GM12878 (cell line): ENCODE results near the gene LGALS3BP. TPM values are rescaled to one million over a fixed set of nuclear protein-coding genes. Genes with fewer than 3 reads are reported as not detected.

Experiments
- ATAC-seq: fragments of 200-7000 bp; cut with Tn5 transposase; 3 replicates; pipeline ENCODE4 v1.9.1; 2020; ENCODE audit warnings: mild to moderate bottlenecking, moderate library complexity
- BruUV-seq: library from RNA; stranded (reverse); fragments of 400-500 nt; replicated peaks from 2 replicates; lab custom pipeline; 2021; lab: Mats Ljungman, UMichigan
- CTCF ChIA-PET: fragments of 300-600 bp; sonication (Branson Sonifier 250); formaldehyde crosslinking; extraction: SDS; loops from one replicate; lab custom pipeline; 2021; ENCODE audit warnings: inconsistent platforms; lab: Yijun Ruan, JAX
- POLR2A ChIA-PET: fragments of 350-600 bp; formaldehyde crosslinking; extraction: SDS; loops from one replicate; lab custom pipeline; 2021; ENCODE audit warnings: inconsistent platforms; lab: Charles Lee
- RAD21 ChIA-PET: fragments of 300-600 bp; sonication (Branson Sonifier 250); formaldehyde crosslinking; loops from one replicate; lab custom pipeline; 2023; ENCODE audit warnings: antibody characterized with exemption; ENCODE audit not compliant: unreplicated experiment; lab: Charles Lee
- SMC1A ChIA-PET: fragments of 300-600 bp; sonication (Branson Sonifier 250); formaldehyde crosslinking; loops from one replicate; lab custom pipeline; 2023; ENCODE audit not compliant: unreplicated experiment, uncharacterized antibody; lab: Charles Lee
- DNase-seq: peaks from one replicate; pipeline ENCODE4 v3.0.0-alpha.2; 2011; ENCODE audit warnings: low read depth, low spot score
- FAIRE-seq: peaks from 3 replicates; lab custom pipeline; 2011; peaks lifted over from hg19 to GRCh38; lab: Jason Lieb, UNC
- H2AFZ ChIP-seq: 2 replicates; pipeline ENCODE4 v1.6.0; 2011; ENCODE audit warnings: low read depth, low read length, control low read depth; ENCODE audit not compliant: control insufficient read depth
- H3K27ac ChIP-seq: 2 replicates; pipeline ENCODE4 v1.5.1; 2011; ENCODE audit warnings: control low read depth; ENCODE audit not compliant: control insufficient read depth, insufficient read depth
- H3K27me3 ChIP-seq, 2 experiments: replicated peaks in 1 of 2; 2 replicates each; pipeline versions ENCODE4 v1.6.0 to v1.6.1; 2011; ENCODE audit warnings: low read length in 1 of 2; ENCODE audit not compliant: control insufficient read depth in 2 of 2, insufficient read depth in 2 of 2
- H3K36me3 ChIP-seq, 2 experiments: 2 replicates each; pipeline ENCODE4 v1.5.1; 2011; ENCODE audit warnings: low read length in 1 of 2; ENCODE audit not compliant: control insufficient read depth in 2 of 2, insufficient read depth in 2 of 2
- H3K4me1 ChIP-seq: 2 replicates; pipeline ENCODE4 v1.6.1; 2011; ENCODE audit warnings: mild to moderate bottlenecking, low read length, moderate library complexity, mixed read lengths; ENCODE audit not compliant: control insufficient read depth, insufficient read depth
- H3K4me2 ChIP-seq: 2 replicates; pipeline ENCODE4 v1.6.0; 2011; ENCODE audit warnings: control low read depth; ENCODE audit not compliant: control insufficient read depth, insufficient read depth
- H3K4me3 ChIP-seq: fragments of 200-600 bp; sonication (generic); 2 replicates; pipeline ENCODE4 v1.5.1; 2016
- H3K79me2 ChIP-seq: 2 replicates; pipeline ENCODE4 v1.6.0; 2011; ENCODE audit warnings: low read length; ENCODE audit not compliant: control insufficient read depth, insufficient read depth
- H3K9ac ChIP-seq: 2 replicates; pipeline ENCODE4 v1.8.0; 2011; ENCODE audit warnings: low read length, control low read depth, mixed read lengths; ENCODE audit not compliant: control insufficient read depth, insufficient read depth
- H3K9me3 ChIP-seq: replicated peaks from 3 replicates; pipeline ENCODE4 v1.5.1; 2011; ENCODE audit warnings: mild to moderate bottlenecking, low read length; ENCODE audit not compliant: control insufficient read depth, insufficient read depth
- H4K20me1 ChIP-seq: 2 replicates; pipeline ENCODE4 v1.6.0; 2011; ENCODE audit not compliant: control insufficient read depth, insufficient read depth
- CREM ChIP-seq: IDR thresholded peaks from 2 replicates; pipeline ENCODE4 v1.6.1; 2014; ENCODE audit warnings: antibody characterized with exemption, low read depth
- EED ChIP-seq: sonication (generic); IDR thresholded peaks from 2 replicates; pipeline ENCODE4 v1.6.1; 2016; ENCODE audit warnings: antibody characterized with exemption, low read depth
- ESRRA ChIP-seq: IDR thresholded peaks from 2 replicates; pipeline ENCODE4 v1.6.1; 2012; ENCODE audit warnings: mild to moderate bottlenecking, low read length, improper control_type of control experiment
- IKZF2 ChIP-seq, 2 experiments: fragments of 450-650 bp; IDR thresholded peaks; 2 replicates each; pipeline ENCODE4 v1.6.1; 2017; ENCODE audit warnings: mild to moderate bottlenecking in 2 of 2, moderate library complexity in 2 of 2
- MEF2A ChIP-seq: IDR thresholded peaks from 2 replicates; pipeline ENCODE4 v1.6.1; 2011; ENCODE audit warnings: low read depth, mild to moderate bottlenecking, low read length, moderate library complexity; ENCODE audit not compliant: insufficient read depth
- MLLT1 ChIP-seq: fragments of 450-650 bp; IDR thresholded peaks from 2 replicates; pipeline ENCODE4 v1.6.1; 2016; ENCODE audit warnings: mild to moderate bottlenecking
- NFIC ChIP-seq: IDR thresholded peaks from 2 replicates; pipeline ENCODE4 v1.6.1; 2012; ENCODE audit warnings: low read depth, mild to moderate bottlenecking, inconsistent platforms, low read length, moderate library complexity
- NRF1 ChIP-seq: conservative IDR thresholded peaks from 2 replicates; pipeline ENCODE4 v1.6.1; 2011; ENCODE audit warnings: mild to moderate bottlenecking, low read depth, low read length, improper control_type of control experiment
- PBX3 ChIP-seq: IDR thresholded peaks from 2 replicates; pipeline ENCODE4 v1.6.1; 2011; ENCODE audit warnings: mild to moderate bottlenecking, low read depth, low read length, moderate library complexity; ENCODE audit not compliant: insufficient replicate concordance
- POLR2A ChIP-seq: IDR thresholded peaks from 2 replicates; pipeline ENCODE4 v1.6.1; 2011; ENCODE audit warnings: low read depth, mild to moderate bottlenecking, low read length
- ZBED1 ChIP-seq: IDR thresholded peaks from 2 replicates; pipeline ENCODE4 v1.6.1; 2016; ENCODE audit warnings: borderline replicate concordance
- ZSCAN29 ChIP-seq: fragments of 450-650 bp; IDR thresholded peaks from 2 replicates; pipeline ENCODE4 v1.6.1; 2017; ENCODE audit warnings: mild to moderate bottlenecking, moderate library complexity
- WGBS: methylation state at CpG from one replicate; pipeline ENCODE4 v1.1.6; 2016; ENCODE audit warnings: low lambda C conversion rate; ENCODE audit not compliant: insufficient replicate concordance, insufficient coverage; ENCODE audit errors: missing lambda C conversion rate; 5-methylcytosine and 5-hydroxymethylcytosine counted together
- in situ Hi-C: fragments of 300-500 bp; cut with MboI; formaldehyde crosslinking; loops from 9 replicates; pipeline ENCODE4 v1.14.3; 2018; ENCODE audit warnings: mixed read lengths
- intact Hi-C: fragments of 100-400 bp; cut with micrococcal nuclease; formaldehyde crosslinking; loops from one replicate; pipeline ENCODE4 v1.14.2; 2022; ENCODE audit not compliant: unreplicated experiment
- polyA plus RNA-seq, 11 experiments: library from polyadenylated mRNA; depleted of rRNA in 4 of 11; unstranded in 6 of 11; stranded (reverse) in 5 of 11; fragments of >200 nt; fragmentation: Nextera tagmentation in 4 of 11; fragmentation: Illumina TruSeq in 1 of 11; extraction: Ambion mirVana in 4 of 11; extraction: Trizol in 1 of 11; gene quantifications; 1 replicate in 1 of 11; 2 replicates in 10 of 11; pipeline versions ENCODE4 v1.2.1 to v1.2.3, GENCODE V29; 2011 to 2016; ENCODE audit warnings: inconsistent platforms in 2 of 11, missing spikeins in 2 of 11, low read depth in 1 of 11
- total RNA-seq, 4 experiments: library from RNA; depleted of rRNA in 3 of 4; stranded (reverse); fragments of >200 nt in 3 of 4; fragmentation: Illumina TruSeq in 1 of 4; extraction: Trizol in 1 of 4; gene quantifications; 2 replicates each; pipeline versions ENCODE4 v1.2.1 to v1.2.3, GENCODE V29; 2013 to 2021

Gene LGALS3BP
- total and polyA plus RNA-seq, 10 of the 15 experiments (the other 5 are each of a cell fraction or from before 2014, with no cell fraction given): 0.52 to 5.2 (median 1.9) TPM

- TF ChIP-seq NRF1 (no peak), ESRRA (no peak), EED (no peak)
Measured at GRCh38 chr17:78952706-78953105, 27.0 kb downstream of the LGALS3BP start (continued).

- H3K79me2 ChIP-seq: no peaks in the 10 kb centered on the region
- DNase-seq (no peak), ATAC-seq (no peak), FAIRE-seq (no peak)
- ChIA-PET CTCF (no interaction called here), POLR2A (no interaction called here), RAD21 (no interaction called here), SMC1A (no interaction called here)
- H3K27ac ChIP-seq: no peak overlapping the region
- H2AFZ ChIP-seq: no peak overlapping the region
- no peaks in the 10 kb centered on the region for H4K20me1 ChIP-seq
- peaks cover 10% of the 10 kb centered on the region; the same call in 2 of the 3 replicates for H3K9me3 ChIP-seq
- TF ChIP-seq ESRRA (no peak), ZBED1 (no peak), PBX3 (no peak), NFIC (no peak), POLR2A (no peak), MLLT1 (no peak), IKZF2 (IDR thresholded peaks at IDR 0.05) (no peak), MEF2A (no peak), CREM (no peak), ZSCAN29 (no peak)
- no peak overlapping the region for H3K9ac ChIP-seq
- WGBS: 16% methylated on average over 12 of the region's 12 CpGs
- no peaks in the 10 kb centered on the region for H3K4me1 ChIP-seq
- BruUV-seq: no TSS peak
- H3K27me3 ChIP-seq: no peaks in the 10 kb centered on the region; a peak in 2 of 4 replicates
- H3K4me2 ChIP-seq: no peak overlapping the region
- in situ Hi-C loops: no loop called here
- intact Hi-C loops: no loop called here
- no peak overlapping the region for H3K4me3 ChIP-seq
- H3K36me3 ChIP-seq: no peaks in the 10 kb centered on the region
Measured at GRCh38 chr17:78951967-78952551, 27.7 kb downstream of the LGALS3BP start.
